GM18511 (cell line): ENCODE data around the gene SHH.
A peak's percentile ranks its signal among the peaks of the same experiment; 100 is the strongest.

Experiments
- ATAC-seq: cut with Tn5 transposase; IDR thresholded peaks from one replicate; pipeline ENCODE4 v1.9.1; 2021; ENCODE audit warnings: mild to moderate bottlenecking, moderate library complexity; ENCODE audit not compliant: unreplicated experiment

The SHH gene

GRCh38 chr7:155807789-155808548 lies 4.3 kb downstream of the SHH start:
- ATAC-seq, result peak; percentile 33

DNA sequence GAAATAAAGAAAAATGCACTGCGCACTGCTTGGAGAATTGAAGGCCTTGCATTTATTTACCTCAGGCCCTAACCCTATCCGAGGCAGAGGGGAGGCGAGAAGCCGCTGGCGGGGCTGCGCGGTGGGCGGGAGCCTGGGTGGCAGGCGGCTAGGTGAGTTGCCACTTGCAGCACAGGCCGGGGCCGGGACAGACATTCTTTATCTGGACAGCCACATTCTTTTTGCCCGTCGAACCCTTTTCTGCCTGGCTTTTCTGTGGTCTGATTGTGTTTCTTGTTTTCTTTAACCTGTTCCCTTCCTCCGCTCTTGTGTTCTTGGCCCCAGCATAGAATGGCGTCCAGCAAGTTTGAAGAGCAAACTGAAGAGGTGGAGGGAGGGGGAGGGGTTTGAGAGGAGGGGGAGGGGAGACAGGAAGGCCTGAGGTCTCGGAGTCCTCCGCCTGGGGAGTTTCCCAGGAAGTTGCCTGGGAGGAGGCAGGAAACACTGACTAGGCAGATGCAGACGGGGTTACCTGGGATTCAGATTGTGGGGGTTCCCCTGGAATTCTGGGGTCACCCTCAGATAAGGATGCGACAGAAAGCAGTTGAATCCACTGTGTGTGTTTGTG lies 5.1 kb downstream of the SHH start:
- ATAC-seq, result no peak

DNA sequence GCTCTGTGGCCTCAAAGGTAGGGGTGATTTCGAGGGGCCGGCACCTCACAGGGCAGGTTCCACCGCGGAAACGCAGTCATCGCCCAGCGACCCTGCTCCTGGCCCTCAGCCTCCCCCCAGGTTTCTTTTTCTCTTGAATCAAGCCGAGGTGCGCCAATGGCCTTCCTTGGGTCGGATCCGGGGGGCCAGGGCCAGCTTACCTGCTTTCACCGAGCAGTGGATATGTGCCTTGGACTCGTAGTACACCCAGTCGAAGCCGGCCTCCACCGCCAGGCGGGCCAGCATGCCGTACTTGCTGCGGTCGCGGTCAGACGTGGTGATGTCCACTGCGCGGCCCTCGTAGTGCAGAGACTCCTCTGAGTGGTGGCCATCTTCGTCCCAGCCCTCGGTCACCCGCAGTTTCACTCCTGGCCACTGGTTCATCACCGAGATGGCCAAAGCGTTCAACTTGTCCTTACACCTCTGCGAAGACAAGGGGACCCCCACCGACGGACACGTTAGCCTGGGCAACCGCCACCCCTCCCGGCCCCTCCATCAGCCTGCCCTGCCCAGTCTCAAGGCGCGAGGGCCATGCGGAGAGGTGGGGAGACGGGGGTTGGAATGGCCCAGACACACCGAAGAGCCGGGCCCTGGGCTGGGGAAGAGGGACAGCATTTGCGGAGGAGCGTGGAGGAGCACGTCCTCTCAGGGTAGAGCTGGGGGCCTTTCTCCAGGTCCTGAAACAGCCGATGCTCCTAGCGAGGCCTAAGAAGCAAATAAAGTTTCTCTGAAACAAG lies 6.0 kb downstream of the SHH start:
- ATAC-seq, result no peak

- ATAC-seq, result no peak
Measured at GRCh38 chr7:155805826-155806095, 6.5 kb downstream of the SHH start.

- ATAC-seq, result peak; percentile 48
Measured at GRCh38 chr7:155804897-155805825, 7.1 kb downstream of the SHH start.

GRCh38 chr7:155804431-155804831 lies 7.8 kb downstream of the SHH start:
- ATAC-seq, result no peak

- no peak for ATAC-seq
Measured at GRCh38 chr7:155803418-155804376, 8.6 kb downstream of the SHH start.

- ATAC-seq, result no peak
Measured at GRCh38 chr7:155802906-155803417, 9.3 kb downstream of the SHH start.

DNA sequence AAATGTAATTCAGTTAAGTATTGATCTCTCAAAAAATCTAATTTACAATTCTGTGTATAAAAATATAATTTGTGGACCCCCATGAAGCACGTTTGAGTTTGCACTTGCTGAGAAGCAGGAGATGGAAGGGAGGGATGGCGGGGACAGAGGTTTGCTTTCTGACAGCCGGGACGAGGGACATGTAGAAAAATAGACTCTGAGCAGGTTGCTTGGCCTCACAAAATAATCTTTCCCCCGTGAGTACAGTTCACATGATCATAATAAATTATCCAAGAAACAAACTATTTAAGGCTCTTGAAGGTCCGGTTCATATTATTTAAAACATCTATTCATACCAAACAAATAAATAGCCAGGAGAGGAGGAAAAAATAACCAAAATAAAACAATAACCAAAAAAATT lies 10.0 kb downstream of the SHH start:
- no peak for ATAC-seq

GRCh38 chr7:155800741-155801267 lies 11.5 kb downstream of the SHH start:
- no peak for ATAC-seq

GRCh38 chr7:155800301-155800700 lies 12.0 kb downstream of the SHH start:
- ATAC-seq, result no peak

DNA sequence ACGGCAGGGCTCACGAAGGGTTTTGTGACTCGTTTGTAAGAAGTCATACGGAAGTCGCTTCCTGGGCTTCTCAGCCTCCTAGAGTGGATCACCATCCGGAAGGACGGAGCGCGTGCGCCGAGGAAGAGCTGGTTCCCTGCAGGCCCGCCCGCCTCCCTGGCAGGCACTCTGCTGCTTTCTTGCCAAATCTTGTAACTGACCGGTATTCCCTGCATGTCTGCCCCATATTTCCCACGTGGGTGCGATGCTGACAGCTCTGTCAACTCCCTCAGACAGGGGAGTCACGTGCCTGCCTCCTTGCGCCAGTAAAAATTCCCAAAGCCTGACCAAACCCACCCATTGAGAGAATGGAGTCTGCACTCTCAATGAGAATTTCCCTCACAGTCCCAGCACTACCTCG lies 12.7 kb downstream of the SHH start:
- no peak for ATAC-seq

GRCh38 chr7:155798673-155799439 lies 13.4 kb downstream of the SHH start:
- ATAC-seq, result no peak

- peak; percentile 33 for ATAC-seq
Measured at GRCh38 chr7:155797262-155798250, 14.7 kb downstream of the SHH start.

- ATAC-seq, result peak; percentile 88
Measured at GRCh38 chr7:155796381-155797261, 15.6 kb downstream of the SHH start.

DNA sequence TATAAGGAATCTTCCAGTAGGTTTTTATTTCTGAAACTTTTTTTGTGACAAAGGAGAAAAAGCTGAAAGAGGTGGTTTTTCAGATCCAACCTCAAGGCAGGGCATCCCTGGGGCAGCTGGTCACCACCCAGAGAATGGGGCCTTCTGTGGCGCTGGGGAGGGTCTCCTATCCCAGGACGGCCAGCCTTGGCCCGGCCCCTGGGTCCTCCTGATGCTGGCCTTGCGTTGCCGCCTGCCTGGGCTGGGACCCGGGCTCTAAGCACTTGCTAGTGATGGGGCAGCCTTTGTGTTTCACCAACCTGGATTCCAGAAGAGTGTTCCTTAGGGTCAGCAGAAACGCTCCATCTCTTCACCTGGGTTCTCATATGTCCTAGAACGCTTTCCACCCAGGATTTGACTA lies 16.3 kb downstream of the SHH start:
- no peak for ATAC-seq

- no peak for ATAC-seq
Measured at GRCh38 chr7:155795401-155795800, 16.9 kb downstream of the SHH start.
